Measurements from ENCODE around the gene CFAP70. TPM values are rescaled to one million over a fixed set of nuclear protein-coding genes. Genes with fewer than 3 reads are reported as not detected.

CFAP70 gene
- 10 to 100 TPM in 2 of 6 donors, 1 to 10 TPM in 4; 1.2 to 54.1 (median 8.6) TPM for total RNA-seq

- peaks cover 0 to 1% (median 0%) of the 10 kb centered on the region in 4 donors for H3K36me3 ChIP-seq
- H3K4me1 ChIP-seq: peaks cover 5 to 15% (median 10%) of the 10 kb centered on the region in 4 donors
- WGBS, 2 donors: 1 to 2% methylated on average over 38 to 44 of the region's 45 CpGs
- H3K9me3 ChIP-seq: no peaks in the 10 kb centered on the region
- H3K27ac ChIP-seq: peak within 1 kb of the TSS; percentile 62 to 74 (median 66)
- ATAC-seq (ENCODE audit: low FRiP score in 2 of 2) (peak; percentile 93 to 97), DNase-seq (peak; percentile 93 to 97)
- peak in 2 of 4 donors; percentile 46 to 54 for TF ChIP-seq POLR2A (IDR thresholded peaks at IDR 0.05)
- no peak for TF ChIP-seq EP300 (IDR thresholded peaks at IDR 0.05)
- TF ChIP-seq CTCF (IDR thresholded peaks at IDR 0.05): no peak
- TF ChIP-seq POLR2AphosphoS5 (IDR thresholded peaks at IDR 0.05): peak in 1 of 2 donors; percentile 31
- H3K27me3 ChIP-seq: no peaks in the 10 kb centered on the region
- H3K4me3 ChIP-seq: peak within 1 kb of the TSS; percentile 42 to 80 (median 72)
Observed at GRCh38 chr10:73358331-73359279, at the start of gene CFAP70. Gene CFAP70 (minus strand): TSS chr10:73358864. CDS start chr10:73354796, 4,068 bp downstream.

DNA sequence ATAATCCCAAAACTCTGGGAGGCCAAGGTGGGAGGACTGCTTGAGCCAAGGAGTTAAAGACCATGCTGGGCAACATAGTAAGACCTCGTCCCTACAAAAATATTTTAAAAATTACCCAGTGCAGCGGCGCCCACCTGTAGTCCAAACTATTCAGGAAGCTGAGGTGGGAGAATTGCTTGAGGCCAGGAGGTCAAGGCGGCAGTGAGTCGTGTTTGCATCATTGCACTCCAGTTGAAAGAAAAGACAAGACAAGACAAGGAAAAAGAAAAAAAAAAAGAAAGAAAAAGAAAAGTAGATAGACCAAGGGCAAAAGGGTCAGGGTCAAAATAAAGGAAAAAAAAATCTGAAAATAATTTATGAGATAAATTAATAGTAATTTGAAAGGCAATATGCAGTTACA, 49.4 kb upstream of the CFAP70 start:
- WGBS, 2 donors: 91 to 96% methylated on average over 5 of the region's 5 CpGs
- peaks cover 12 to 34% (median 15%) of the 10 kb centered on the region in 4 donors for H3K4me1 ChIP-seq
- no peaks in the 10 kb centered on the region for H3K27me3 ChIP-seq
- ATAC-seq (ENCODE audit: low FRiP score in 2 of 2) (no peak), DNase-seq (no peak)
- H3K4me3 ChIP-seq: no peak overlapping the region
- no peak overlapping the region for H3K27ac ChIP-seq
- TF ChIP-seq CTCF (IDR thresholded peaks at IDR 0.05) (no peak), EP300 (IDR thresholded peaks at IDR 0.05) (no peak), POLR2AphosphoS5 (IDR thresholded peaks at IDR 0.05) (no peak), POLR2A (IDR thresholded peaks at IDR 0.05) (no peak)
- peaks cover 0 to 8% (median 0%) of the 10 kb centered on the region in 4 donors for H3K36me3 ChIP-seq
- no peaks in the 10 kb centered on the region for H3K9me3 ChIP-seq

- ATAC-seq (ENCODE audit: low FRiP score in 2 of 2) (no peak), DNase-seq (no peak)
- H3K4me1 ChIP-seq: peaks cover 7 to 28% (median 10%) of the 10 kb centered on the region in 4 donors
- WGBS, 2 donors: 96% methylated on average over 1 of the region's 1 CpG
- TF ChIP-seq CTCF (IDR thresholded peaks at IDR 0.05): no peak
- no peak for TF ChIP-seq POLR2AphosphoS5 (IDR thresholded peaks at IDR 0.05)
- TF ChIP-seq EP300 (IDR thresholded peaks at IDR 0.05): no peak
- no peak for TF ChIP-seq POLR2A (IDR thresholded peaks at IDR 0.05)
- H3K9me3 ChIP-seq: no peaks in the 10 kb centered on the region
- no peak overlapping the region for H3K4me3 ChIP-seq
- H3K27me3 ChIP-seq: no peaks in the 10 kb centered on the region
- no peak overlapping the region for H3K27ac ChIP-seq
- peaks cover 0 to 8% (median 0%) of the 10 kb centered on the region in 4 donors for H3K36me3 ChIP-seq
Observed at GRCh38 chr10:73407495-73407894, 48.8 kb upstream of the CFAP70 start.

DNA sequence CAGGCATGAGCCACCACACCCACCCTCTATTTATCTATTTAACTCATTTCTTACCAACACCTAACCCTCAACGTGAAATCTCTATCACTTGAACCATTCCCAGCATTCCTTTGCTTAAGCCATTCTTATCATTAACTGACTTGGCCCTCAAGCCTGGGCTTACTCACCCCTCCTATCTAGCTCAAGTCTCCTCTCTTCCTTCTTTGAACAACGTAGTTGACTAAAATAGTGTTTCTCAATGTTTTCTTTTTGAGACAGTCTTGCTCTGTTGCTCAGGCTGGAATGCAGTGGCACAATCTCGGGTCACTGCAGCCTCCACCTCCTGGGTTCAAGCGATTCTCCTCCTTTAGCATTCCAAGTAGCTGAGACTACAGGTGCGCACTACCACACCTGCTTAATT, 48.2 kb upstream of the CFAP70 start:
- 72 to 81% methylated on average over 5 of the region's 5 CpGs for WGBS, 2 donors
- Histone ChIP-seq H3K27ac (no peak overlapping the region), H3K27me3 (no peaks in the 10 kb centered on the region), H3K4me3 (no peak overlapping the region), H3K4me1 (peaks cover under 1 to 22% (median 5%) of the 10 kb centered on the region in 4 donors), H3K36me3 (peaks cover 0 to 8% (median 0%) of the 10 kb centered on the region in 4 donors), H3K9me3 (no peaks in the 10 kb centered on the region)
- TF ChIP-seq EP300 (IDR thresholded peaks at IDR 0.05): no peak
- TF ChIP-seq POLR2A (IDR thresholded peaks at IDR 0.05): no peak
- TF ChIP-seq POLR2AphosphoS5 (IDR thresholded peaks at IDR 0.05): no peak
- TF ChIP-seq CTCF (IDR thresholded peaks at IDR 0.05): no peak
- ATAC-seq (ENCODE audit: low FRiP score in 2 of 2) (no peak), DNase-seq (no peak)
